WTC11 (cell line): ENCODE data around the gene ZNF490. TPM values are rescaled to one million over a fixed set of nuclear protein-coding genes. Genes with fewer than 3 reads are reported as not detected.

Experiments used
- ATAC-seq: fragments of 200-7000 bp; cut with Tn5 transposase; 2 replicates; pipeline ENCODE4 v1.10.0; 2021; ENCODE audit warnings: mild to moderate bottlenecking, moderate library complexity
- CTCF ChIA-PET: fragments of 300-600 bp; sonication (Branson Sonifier 250); formaldehyde crosslinking; loops from one replicate; lab custom pipeline; 2021; ENCODE audit warnings: antibody characterized with exemption; lab: Charles Lee
- POLR2A ChIA-PET: fragments of 350-600 bp; sonication (Branson Sonifier 250); formaldehyde crosslinking; loops from one replicate; lab custom pipeline; 2021; ENCODE audit warnings: antibody characterized with exemption; lab: Charles Lee
- DNase-seq: peaks from one replicate; pipeline ENCODE4 v3.0.0; 2021; ENCODE audit warnings: low spot score
- H3K27ac Mint-ChIP-seq: 2 replicates; pipeline ENCODE4 v1.8.0; 2021; ENCODE audit warnings: mixed read lengths
- H3K27me3 Mint-ChIP-seq: 2 replicates; pipeline ENCODE4 v1.8.0; 2021; ENCODE audit warnings: low read depth, mild to moderate bottlenecking, moderate library complexity, mixed read lengths
- H3K36me3 Mint-ChIP-seq: 2 replicates; pipeline ENCODE4 v1.8.0; 2021; ENCODE audit warnings: mixed read lengths
- H3K4me1 Mint-ChIP-seq: 2 replicates; pipeline ENCODE4 v1.8.0; 2022; ENCODE audit warnings: mixed read lengths
- H3K4me3 Mint-ChIP-seq: 2 replicates; pipeline ENCODE4 v1.8.0; 2021; ENCODE audit warnings: mild to moderate bottlenecking, moderate library complexity, mixed read lengths
- H3K9me3 Mint-ChIP-seq: 2 replicates; pipeline ENCODE4 v1.8.0; 2021; ENCODE audit warnings: mixed read lengths
- CREB1 ChIP-seq: sonication (generic); formaldehyde crosslinking; IDR thresholded peaks from 2 replicates; pipeline ENCODE4 v1.8.0; 2023; ENCODE audit warnings: mild to moderate bottlenecking, missing genetic modification reagents
- ELF4 ChIP-seq: sonication (generic); formaldehyde crosslinking; IDR thresholded peaks from 2 replicates; pipeline ENCODE4 v1.8.1; 2022; ENCODE audit warnings: low read depth, mild to moderate bottlenecking, moderate library complexity, missing genetic modification reagents
- ESRRA ChIP-seq: sonication (generic); formaldehyde crosslinking; IDR thresholded peaks from 2 replicates; pipeline ENCODE4 v1.8.1; 2022; ENCODE audit warnings: mild to moderate bottlenecking, missing genetic modification reagents, borderline replicate concordance
- FOXP1 ChIP-seq: sonication (generic); formaldehyde crosslinking; IDR thresholded peaks from 2 replicates; pipeline ENCODE4 v1.8.0; 2022; ENCODE audit warnings: missing genetic modification reagents, mild to moderate bottlenecking, moderate library complexity, borderline replicate concordance
- IRF2 ChIP-seq: sonication (generic); formaldehyde crosslinking; IDR thresholded peaks from 2 replicates; pipeline ENCODE4 v1.8.0; 2022; ENCODE audit warnings: low read depth, missing genetic modification reagents, borderline replicate concordance
- JAZF1 ChIP-seq: fragments of 250-450 bp; sonication (Bioruptor Pico); IDR thresholded peaks from 2 replicates; pipeline ENCODE4 v1.9.0; 2021; ENCODE audit warnings: moderate library complexity, mild to moderate bottlenecking, inconsistent platforms
- NFATC4 ChIP-seq: fragments of 250-450 bp; sonication (Bioruptor Pico); IDR thresholded peaks from 2 replicates; pipeline ENCODE4 v1.9.0; 2021; ENCODE audit warnings: mild to moderate bottlenecking
- OVOL2 ChIP-seq: fragments of 250-450 bp; sonication (Bioruptor Pico); IDR thresholded peaks from 2 replicates; pipeline ENCODE4 v1.9.0; 2021; ENCODE audit warnings: mild to moderate bottlenecking, borderline replicate concordance
- SMAD4 ChIP-seq: sonication (generic); formaldehyde crosslinking; IDR thresholded peaks from 2 replicates; pipeline ENCODE4 v1.8.0; 2022; ENCODE audit warnings: mild to moderate bottlenecking, missing genetic modification reagents
- SOX15 ChIP-seq: fragments of 250-450 bp; sonication (Bioruptor Pico); IDR thresholded peaks from 2 replicates; pipeline ENCODE4 v1.9.0; 2021; ENCODE audit warnings: mild to moderate bottlenecking
- TP53 ChIP-seq: sonication (generic); formaldehyde crosslinking; IDR thresholded peaks from 2 replicates; pipeline ENCODE4 v1.8.1; 2023; ENCODE audit warnings: mild to moderate bottlenecking, missing genetic modification reagents
- ZBTB21 ChIP-seq: sonication (generic); formaldehyde crosslinking; IDR thresholded peaks from 2 replicates; pipeline ENCODE4 v1.8.1; 2023; ENCODE audit warnings: mild to moderate bottlenecking, missing genetic modification reagents, borderline replicate concordance
- ZNF263 ChIP-seq: sonication (generic); formaldehyde crosslinking; IDR thresholded peaks from 2 replicates; pipeline ENCODE4 v1.8.1; 2022; ENCODE audit warnings: low read depth, mild to moderate bottlenecking, moderate library complexity, missing genetic modification reagents
- ZNF416 ChIP-seq: fragments of 250-450 bp; sonication (Bioruptor Pico); IDR thresholded peaks from 2 replicates; pipeline ENCODE4 v1.9.0; 2021; ENCODE audit warnings: mild to moderate bottlenecking, inconsistent platforms
- ZNF423 ChIP-seq: fragments of 250-450 bp; sonication (Bioruptor Pico); IDR thresholded peaks from 2 replicates; pipeline ENCODE4 v2.1.2; 2022; ENCODE audit warnings: mild to moderate bottlenecking, moderate library complexity
- total RNA-seq: library from RNA; stranded (reverse); gene quantifications from 3 replicates; pipeline ENCODE4 v1.2.3, GENCODE V29; 2021
- TF ChIP-seq, protein P1 (sequence below): sonication (generic); formaldehyde crosslinking; IDR thresholded peaks from 2 replicates; pipeline ENCODE4 v1.8.0; 2023; ENCODE audit warnings: missing genetic modification reagents, mild to moderate bottlenecking, borderline replicate concordance
- TF ChIP-seq, protein P2 (sequence below): sonication (generic); formaldehyde crosslinking; IDR thresholded peaks from 2 replicates; pipeline ENCODE4 v1.8.0; 2022; ENCODE audit warnings: missing genetic modification reagents
- TF ChIP-seq, protein P3 (sequence below): sonication (generic); formaldehyde crosslinking; IDR thresholded peaks from 2 replicates; pipeline ENCODE4 v1.8.0; 2022; ENCODE audit warnings: mild to moderate bottlenecking, missing genetic modification reagents
- TF ChIP-seq, protein P4 (sequence below): sonication (generic); formaldehyde crosslinking; conservative IDR thresholded peaks from 2 replicates; pipeline ENCODE4 v1.8.1; 2022; ENCODE audit warnings: mild to moderate bottlenecking, missing genetic modification reagents
- TF ChIP-seq, protein P5 (sequence below): sonication (generic); formaldehyde crosslinking; IDR thresholded peaks from 2 replicates; pipeline ENCODE4 v1.8.0; 2022; ENCODE audit warnings: mild to moderate bottlenecking, missing genetic modification reagents

ZNF490 gene
- total RNA-seq, 1 experiment from 2014 or later = 7.3 TPM

DNA sequence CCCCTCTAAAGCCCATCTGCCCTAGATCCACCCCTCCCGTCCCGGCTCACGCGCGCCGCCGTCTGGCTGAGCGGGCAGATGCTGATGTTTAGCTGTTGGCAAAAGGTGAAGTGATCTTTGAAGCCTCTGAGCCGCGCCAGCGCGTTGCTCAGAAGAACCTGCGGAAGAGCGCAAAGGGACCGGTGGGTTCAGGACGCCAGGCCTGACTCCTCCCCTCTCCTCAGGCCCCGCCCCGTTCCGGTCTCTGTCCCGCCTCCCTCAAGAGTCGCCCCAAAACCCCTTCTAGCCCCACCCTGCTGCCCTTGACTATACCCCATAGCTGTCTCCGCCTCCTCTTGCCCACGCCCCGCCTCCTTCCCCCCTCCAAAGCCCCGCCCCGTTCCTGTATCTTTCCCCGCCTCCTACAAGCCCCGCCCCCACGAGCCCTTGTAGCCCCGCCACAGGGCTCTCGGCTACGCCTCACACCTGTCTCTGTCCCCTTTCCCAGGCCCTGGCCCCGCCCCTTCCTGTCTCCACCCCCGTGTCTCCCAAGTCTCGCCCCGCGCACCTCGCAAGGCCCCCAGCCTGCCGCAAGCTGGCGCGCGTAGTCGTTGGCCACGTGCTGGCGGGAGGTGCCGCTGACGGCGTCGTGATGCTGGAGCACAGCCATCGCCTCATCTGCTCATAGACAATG is 46.4 kb upstream of the ZNF490 start (continued):
- TF ChIP-seq, protein P1, sequence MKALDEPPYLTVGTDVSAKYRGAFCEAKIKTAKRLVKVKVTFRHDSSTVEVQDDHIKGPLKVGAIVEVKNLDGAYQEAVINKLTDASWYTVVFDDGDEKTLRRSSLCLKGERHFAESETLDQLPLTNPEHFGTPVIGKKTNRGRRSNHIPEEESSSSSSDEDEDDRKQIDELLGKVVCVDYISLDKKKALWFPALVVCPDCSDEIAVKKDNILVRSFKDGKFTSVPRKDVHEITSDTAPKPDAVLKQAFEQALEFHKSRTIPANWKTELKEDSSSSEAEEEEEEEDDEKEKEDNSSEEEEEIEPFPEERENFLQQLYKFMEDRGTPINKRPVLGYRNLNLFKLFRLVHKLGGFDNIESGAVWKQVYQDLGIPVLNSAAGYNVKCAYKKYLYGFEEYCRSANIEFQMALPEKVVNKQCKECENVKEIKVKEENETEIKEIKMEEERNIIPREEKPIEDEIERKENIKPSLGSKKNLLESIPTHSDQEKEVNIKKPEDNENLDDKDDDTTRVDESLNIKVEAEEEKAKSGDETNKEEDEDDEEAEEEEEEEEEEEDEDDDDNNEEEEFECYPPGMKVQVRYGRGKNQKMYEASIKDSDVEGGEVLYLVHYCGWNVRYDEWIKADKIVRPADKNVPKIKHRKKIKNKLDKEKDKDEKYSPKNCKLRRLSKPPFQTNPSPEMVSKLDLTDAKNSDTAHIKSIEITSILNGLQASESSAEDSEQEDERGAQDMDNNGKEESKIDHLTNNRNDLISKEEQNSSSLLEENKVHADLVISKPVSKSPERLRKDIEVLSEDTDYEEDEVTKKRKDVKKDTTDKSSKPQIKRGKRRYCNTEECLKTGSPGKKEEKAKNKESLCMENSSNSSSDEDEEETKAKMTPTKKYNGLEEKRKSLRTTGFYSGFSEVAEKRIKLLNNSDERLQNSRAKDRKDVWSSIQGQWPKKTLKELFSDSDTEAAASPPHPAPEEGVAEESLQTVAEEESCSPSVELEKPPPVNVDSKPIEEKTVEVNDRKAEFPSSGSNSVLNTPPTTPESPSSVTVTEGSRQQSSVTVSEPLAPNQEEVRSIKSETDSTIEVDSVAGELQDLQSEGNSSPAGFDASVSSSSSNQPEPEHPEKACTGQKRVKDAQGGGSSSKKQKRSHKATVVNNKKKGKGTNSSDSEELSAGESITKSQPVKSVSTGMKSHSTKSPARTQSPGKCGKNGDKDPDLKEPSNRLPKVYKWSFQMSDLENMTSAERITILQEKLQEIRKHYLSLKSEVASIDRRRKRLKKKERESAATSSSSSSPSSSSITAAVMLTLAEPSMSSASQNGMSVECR = no peak
- TF ChIP-seq, protein P2, sequence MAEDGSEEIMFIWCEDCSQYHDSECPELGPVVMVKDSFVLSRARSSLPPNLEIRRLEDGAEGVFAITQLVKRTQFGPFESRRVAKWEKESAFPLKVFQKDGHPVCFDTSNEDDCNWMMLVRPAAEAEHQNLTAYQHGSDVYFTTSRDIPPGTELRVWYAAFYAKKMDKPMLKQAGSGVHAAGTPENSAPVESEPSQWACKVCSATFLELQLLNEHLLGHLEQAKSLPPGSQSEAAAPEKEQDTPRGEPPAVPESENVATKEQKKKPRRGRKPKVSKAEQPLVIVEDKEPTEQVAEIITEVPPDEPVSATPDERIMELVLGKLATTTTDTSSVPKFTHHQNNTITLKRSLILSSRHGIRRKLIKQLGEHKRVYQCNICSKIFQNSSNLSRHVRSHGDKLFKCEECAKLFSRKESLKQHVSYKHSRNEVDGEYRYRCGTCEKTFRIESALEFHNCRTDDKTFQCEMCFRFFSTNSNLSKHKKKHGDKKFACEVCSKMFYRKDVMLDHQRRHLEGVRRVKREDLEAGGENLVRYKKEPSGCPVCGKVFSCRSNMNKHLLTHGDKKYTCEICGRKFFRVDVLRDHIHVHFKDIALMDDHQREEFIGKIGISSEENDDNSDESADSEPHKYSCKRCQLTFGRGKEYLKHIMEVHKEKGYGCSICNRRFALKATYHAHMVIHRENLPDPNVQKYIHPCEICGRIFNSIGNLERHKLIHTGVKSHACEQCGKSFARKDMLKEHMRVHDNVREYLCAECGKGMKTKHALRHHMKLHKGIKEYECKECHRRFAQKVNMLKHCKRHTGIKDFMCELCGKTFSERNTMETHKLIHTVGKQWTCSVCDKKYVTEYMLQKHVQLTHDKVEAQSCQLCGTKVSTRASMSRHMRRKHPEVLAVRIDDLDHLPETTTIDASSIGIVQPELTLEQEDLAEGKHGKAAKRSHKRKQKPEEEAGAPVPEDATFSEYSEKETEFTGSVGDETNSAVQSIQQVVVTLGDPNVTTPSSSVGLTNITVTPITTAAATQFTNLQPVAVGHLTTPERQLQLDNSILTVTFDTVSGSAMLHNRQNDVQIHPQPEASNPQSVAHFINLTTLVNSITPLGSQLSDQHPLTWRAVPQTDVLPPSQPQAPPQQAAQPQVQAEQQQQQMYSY (CRISPR knock-in tag) = 0 out of 2 replicates have a peak, but pooled peaks have one; percentile 32
- no peak for TF ChIP-seq NFATC4
- TF ChIP-seq, protein P3, sequence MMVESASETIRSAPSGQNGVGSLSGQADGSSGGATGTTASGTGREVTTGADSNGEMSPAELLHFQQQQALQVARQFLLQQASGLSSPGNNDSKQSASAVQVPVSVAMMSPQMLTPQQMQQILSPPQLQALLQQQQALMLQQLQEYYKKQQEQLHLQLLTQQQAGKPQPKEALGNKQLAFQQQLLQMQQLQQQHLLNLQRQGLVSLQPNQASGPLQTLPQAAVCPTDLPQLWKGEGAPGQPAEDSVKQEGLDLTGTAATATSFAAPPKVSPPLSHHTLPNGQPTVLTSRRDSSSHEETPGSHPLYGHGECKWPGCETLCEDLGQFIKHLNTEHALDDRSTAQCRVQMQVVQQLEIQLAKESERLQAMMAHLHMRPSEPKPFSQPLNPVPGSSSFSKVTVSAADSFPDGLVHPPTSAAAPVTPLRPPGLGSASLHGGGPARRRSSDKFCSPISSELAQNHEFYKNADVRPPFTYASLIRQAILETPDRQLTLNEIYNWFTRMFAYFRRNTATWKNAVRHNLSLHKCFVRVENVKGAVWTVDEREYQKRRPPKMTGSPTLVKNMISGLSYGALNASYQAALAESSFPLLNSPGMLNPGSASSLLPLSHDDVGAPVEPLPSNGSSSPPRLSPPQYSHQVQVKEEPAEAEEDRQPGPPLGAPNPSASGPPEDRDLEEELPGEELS (CRISPR knock-in tag) = peak; percentile 81; the same call in 1 of the 2 replicates

DNA sequence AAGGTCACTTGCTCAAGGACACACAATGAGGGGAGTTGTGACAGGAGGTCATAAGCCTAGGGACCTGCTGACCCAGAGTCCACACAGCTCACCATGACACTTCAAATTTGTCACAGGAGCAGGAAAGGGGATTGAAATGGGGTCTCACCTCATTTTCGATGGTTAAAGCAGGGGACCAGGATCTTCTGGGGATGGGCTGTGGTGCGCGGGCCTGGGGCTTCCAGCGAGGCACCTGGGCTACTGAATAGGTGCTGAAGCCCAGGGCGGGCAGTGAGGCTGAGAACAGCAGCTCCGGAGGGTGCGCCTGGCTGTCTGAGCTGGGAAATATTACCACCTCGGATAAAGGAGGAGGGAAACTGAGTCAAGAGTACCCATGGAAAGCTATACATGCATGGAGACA is 44.9 kb upstream of the ZNF490 start:
- peaks cover 6% of the 10 kb centered on the region for H3K4me1 Mint-ChIP-seq

More for the DNA sequence above, 44.9 kb upstream of the ZNF490 start:
- Mint-ChIP-seq H3K27ac (peak overlapping the region; percentile 66), H3K36me3 (peaks cover 36% of the 10 kb centered on the region), H3K27me3 (no peaks in the 10 kb centered on the region; the same call in 1 of the 2 replicates), H3K9me3 (no peaks in the 10 kb centered on the region), H3K4me3 (peak overlapping the region; percentile 12; the same call in 1 of the 2 replicates)
- DNase-seq (no peak), ATAC-seq (no peak)
- CTCF ChIA-PET = interaction anchor here (0.8 to 1.4 kb wide), 2 partner anchors 16 to 17 kb away, joined by 4 to 6 read pairs; no protein-coding TSS in a partner anchor
- TF ChIP-seq, protein P4, sequence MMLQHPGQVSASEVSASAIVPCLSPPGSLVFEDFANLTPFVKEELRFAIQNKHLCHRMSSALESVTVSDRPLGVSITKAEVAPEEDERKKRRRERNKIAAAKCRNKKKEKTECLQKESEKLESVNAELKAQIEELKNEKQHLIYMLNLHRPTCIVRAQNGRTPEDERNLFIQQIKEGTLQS = no peak
- TF ChIP-seq ZBTB21 (CRISPR knock-in tag) (no peak), ESRRA (CRISPR knock-in tag) (no peak), ZNF423 (CRISPR knock-in tag) (no peak), OVOL2 (CRISPR knock-in tag) (no peak), TP53 (CRISPR knock-in tag) (no peak), SOX15 (no peak), ELF4 (no peak), ZNF416 (no peak), CREB1 (CRISPR knock-in tag) (no peak), FOXP1 (no peak), JAZF1 (no peak), ZNF263 (no peak), SMAD4 (CRISPR knock-in tag) (no peak), NFATC4 (no peak), IRF2 (CRISPR knock-in tag) (no peak)
- TF ChIP-seq, protein P5, sequence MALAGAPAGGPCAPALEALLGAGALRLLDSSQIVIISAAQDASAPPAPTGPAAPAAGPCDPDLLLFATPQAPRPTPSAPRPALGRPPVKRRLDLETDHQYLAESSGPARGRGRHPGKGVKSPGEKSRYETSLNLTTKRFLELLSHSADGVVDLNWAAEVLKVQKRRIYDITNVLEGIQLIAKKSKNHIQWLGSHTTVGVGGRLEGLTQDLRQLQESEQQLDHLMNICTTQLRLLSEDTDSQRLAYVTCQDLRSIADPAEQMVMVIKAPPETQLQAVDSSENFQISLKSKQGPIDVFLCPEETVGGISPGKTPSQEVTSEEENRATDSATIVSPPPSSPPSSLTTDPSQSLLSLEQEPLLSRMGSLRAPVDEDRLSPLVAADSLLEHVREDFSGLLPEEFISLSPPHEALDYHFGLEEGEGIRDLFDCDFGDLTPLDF = no peak
- POLR2A ChIA-PET = no interaction called here
